Glutamatergic neuron (in vitro differentiated cells): ENCODE data around the gene MLN. TPM values are rescaled to one million over a fixed set of nuclear protein-coding genes. Genes with fewer than 3 reads are reported as not detected.

Source experiments
- DNase-seq: peaks from one replicate; pipeline ENCODE4 v3.0.0; 2022
- H3K27ac Mint-ChIP-seq: one replicate; pipeline ENCODE4 v1.8.0; 2020; ENCODE audit warnings: mild to moderate bottlenecking, mixed read lengths, inconsistent platforms; ENCODE audit not compliant: unreplicated experiment
- H3K27me3 Mint-ChIP-seq: one replicate; pipeline ENCODE4 v1.8.0; 2020; ENCODE audit warnings: mild to moderate bottlenecking, moderate library complexity, mixed read lengths, inconsistent platforms; ENCODE audit not compliant: unreplicated experiment
- H3K36me3 Mint-ChIP-seq: one replicate; pipeline ENCODE4 v1.8.0; 2020; ENCODE audit warnings: mild to moderate bottlenecking, mixed read lengths, inconsistent platforms; ENCODE audit not compliant: unreplicated experiment
- H3K4me1 Mint-ChIP-seq: one replicate; pipeline ENCODE4 v1.8.0; 2020; ENCODE audit warnings: mild to moderate bottlenecking, low read depth, mixed read lengths, inconsistent platforms; ENCODE audit not compliant: unreplicated experiment
- H3K4me3 Mint-ChIP-seq: one replicate; pipeline ENCODE4 v1.8.0; 2020; ENCODE audit warnings: mild to moderate bottlenecking, mixed read lengths, inconsistent platforms; ENCODE audit not compliant: unreplicated experiment
- H3K9me3 Mint-ChIP-seq: one replicate; pipeline ENCODE4 v1.8.0; 2020; ENCODE audit warnings: mild to moderate bottlenecking, moderate library complexity, mixed read lengths, inconsistent platforms; ENCODE audit not compliant: unreplicated experiment
- CTCF ChIP-seq: fragments of 200-600 bp; sonication (generic); IDR thresholded peaks from one replicate; pipeline ENCODE4 v1.5.0; 2021; ENCODE audit not compliant: partially characterized antibody, unreplicated experiment
- total RNA-seq: library from RNA; stranded (reverse); fragmentation: NEBNext Ultra II Directional; extraction: Animal tissue kit (Norgen Biotek cat#: 25700); gene quantifications from one replicate; pipeline ENCODE4 v1.2.1, GENCODE V29; 2021; ENCODE audit not compliant: unreplicated experiment

Gene MLN
- total RNA-seq, 1 donor from 2014 or later: not detected

GRCh38 chr6:33826537-33826936 lies 22.7 kb upstream of the MLN start:
- Mint-ChIP-seq H3K9me3 (peaks cover 16% of the 10 kb centered on the region), H3K4me3 (no peak overlapping the region), H3K4me1 (peaks cover 46% of the 10 kb centered on the region), H3K27ac (no peak overlapping the region), H3K27me3 (peaks cover 16% of the 10 kb centered on the region), H3K36me3 (no peaks in the 10 kb centered on the region)
- TF ChIP-seq CTCF: no peak
- DNase-seq: no peak

GRCh38 chr6:33824461-33825154 lies 20.8 kb upstream of the MLN start:
- DNase-seq: no peak
- Mint-ChIP-seq H3K4me3 (no peak overlapping the region), H3K27ac (no peak overlapping the region)

GRCh38 chr6:33823806-33824205 lies 20.0 kb upstream of the MLN start:
- peaks cover 51% of the 10 kb centered on the region for H3K4me1 Mint-ChIP-seq

More at GRCh38 chr6:33824461-33825154, 20.8 kb upstream of the MLN start:
- peaks cover 49% of the 10 kb centered on the region for H3K4me1 Mint-ChIP-seq
- TF ChIP-seq CTCF: no peak
- no peaks in the 10 kb centered on the region for H3K36me3 Mint-ChIP-seq
- peaks cover 19% of the 10 kb centered on the region for H3K27me3 Mint-ChIP-seq
- H3K9me3 Mint-ChIP-seq: peaks cover 19% of the 10 kb centered on the region

GRCh38 chr6:33822575-33823395 lies 19.0 kb upstream of the MLN start:
- peaks cover 17% of the 10 kb centered on the region for H3K27me3 Mint-ChIP-seq
- peaks cover 46% of the 10 kb centered on the region for H3K4me1 Mint-ChIP-seq
- TF ChIP-seq CTCF: peak; percentile 63
- H3K9me3 Mint-ChIP-seq: peaks cover 14% of the 10 kb centered on the region
- DNase-seq: peak; percentile 50
- no peak overlapping the region for H3K27ac Mint-ChIP-seq
- H3K4me3 Mint-ChIP-seq: peak overlapping the region; percentile 38
- no peaks in the 10 kb centered on the region for H3K36me3 Mint-ChIP-seq

More at GRCh38 chr6:33823806-33824205, 20.0 kb upstream of the MLN start:
- TF ChIP-seq CTCF: no peak
- no peak for DNase-seq
- Mint-ChIP-seq H3K27ac (no peak overlapping the region), H3K27me3 (peaks cover 19% of the 10 kb centered on the region), H3K9me3 (peaks cover 19% of the 10 kb centered on the region), H3K36me3 (no peaks in the 10 kb centered on the region), H3K4me3 (no peak overlapping the region)
